Activated B cell treated with CpG ODN at 0.5 μM for 24 hours (primary cell): ENCODE results near the gene EYA3. TPM values are rescaled to one million over a fixed set of nuclear protein-coding genes. Genes with fewer than 3 reads are reported as not detected.
A peak's percentile ranks its signal among the peaks of the same experiment; 100 is the strongest.

Source experiments
- ATAC-seq: fragments of 200-7000 bp; cut with Tn5 transposase; one replicate; pipeline ENCODE4 v1.10.0; 2021; ENCODE audit warnings: low read depth, mild to moderate bottlenecking, moderate library complexity
- CTCF ChIA-PET: fragments of 350-600 bp; sonication (Branson Sonifier 250); formaldehyde crosslinking; loops from one replicate; lab custom pipeline; 2021; ENCODE audit warnings: antibody characterized with exemption; lab: Charles Lee
- POLR2A ChIA-PET: fragments of 350-600 bp; sonication (Branson Sonifier 250); formaldehyde crosslinking; loops from one replicate; lab custom pipeline; 2021; ENCODE audit warnings: antibody characterized with exemption; lab: Charles Lee
- DNase-seq: peaks from one replicate; pipeline ENCODE4 v3.0.0; 2022
- H3K27ac Mint-ChIP-seq: one replicate; pipeline ENCODE4 v1.8.0; 2020; ENCODE audit warnings: mixed read lengths
- H3K27me3 Mint-ChIP-seq: one replicate; pipeline ENCODE4 v1.8.0; 2021; ENCODE audit warnings: mixed read lengths
- H3K36me3 Mint-ChIP-seq: one replicate; pipeline ENCODE4 v1.8.0; 2021; ENCODE audit warnings: low read depth, mixed read lengths
- H3K4me1 Mint-ChIP-seq: one replicate; pipeline ENCODE4 v1.8.0; 2021; ENCODE audit warnings: mixed read lengths
- H3K4me3 Mint-ChIP-seq: one replicate; pipeline ENCODE4 v1.8.0; 2020; ENCODE audit warnings: mild to moderate bottlenecking, mixed read lengths
- H3K9me3 Mint-ChIP-seq: one replicate; pipeline ENCODE4 v1.8.0; 2020; ENCODE audit warnings: mixed read lengths
- CTCF ChIP-seq: fragments of 200-600 bp; IDR thresholded peaks from one replicate; pipeline ENCODE4 v1.8.0; 2022; ENCODE audit warnings: antibody characterized with exemption, mild to moderate bottlenecking
- intact Hi-C: fragments of 100-400 bp; cut with micrococcal nuclease; formaldehyde crosslinking; loops from one replicate; pipeline ENCODE4 v1.15.1; 2024
- total RNA-seq: library from RNA; stranded (reverse); gene quantifications from 2 replicates; pipeline ENCODE4 v1.2.3, GENCODE V29; 2022

The EYA3 gene
- total RNA-seq, 1 donor from 2014 or later: 31.0 TPM

GRCh38 chr1:27979859-27980201 lies 108.6 kb downstream of the EYA3 start:
- ATAC-seq (no peak), DNase-seq (no peak)
- no peaks in the 10 kb centered on the region for H3K27me3 Mint-ChIP-seq
- ChIA-PET CTCF (interaction anchor here (0.9 to 5.5 kb wide), 7 partner anchors 11 to 310 kb away, joined by 3 to 88 read pairs (median 5); partner anchors contain the start of genes IFI6 and XKR8), POLR2A (interaction anchor here (3.1 kb wide), 1 partner anchor 123 kb away, joined by 21 read pairs; no protein-coding TSS in a partner anchor)
- intact Hi-C loops: loop anchor here (1.0 kb wide), 4 partner anchors 40 to 311 kb away; no protein-coding TSS in a partner anchor
- TF ChIP-seq CTCF: no peak
- peaks cover 2% of the 10 kb centered on the region for H3K4me1 Mint-ChIP-seq
- H3K27ac Mint-ChIP-seq: no peak overlapping the region
- peaks cover 24% of the 10 kb centered on the region for H3K36me3 Mint-ChIP-seq
- H3K9me3 Mint-ChIP-seq: no peaks in the 10 kb centered on the region
- no peak overlapping the region for H3K4me3 Mint-ChIP-seq

- Mint-ChIP-seq H3K4me3 (no peak overlapping the region), H3K9me3 (no peaks in the 10 kb centered on the region), H3K36me3 (peaks cover 25% of the 10 kb centered on the region), H3K27me3 (no peaks in the 10 kb centered on the region), H3K27ac (no peak overlapping the region), H3K4me1 (peaks cover 2% of the 10 kb centered on the region)
- CTCF ChIA-PET: interaction anchor here (0.5 to 5.5 kb wide), 5 partner anchors 19 to 310 kb away, joined by 4 to 88 read pairs (median 7); partner anchors contain the start of gene XKR8
- POLR2A ChIA-PET: interaction anchor here (3.1 kb wide), 1 partner anchor 122 kb away, joined by 21 read pairs; no protein-coding TSS in a partner anchor
- peak; percentile 68 for ATAC-seq
- TF ChIP-seq CTCF: peak; percentile 70
- intact Hi-C loops: loop anchor here (1.0 kb wide), 4 partner anchors 39 to 310 kb away; no protein-coding TSS in a partner anchor
- no peak for DNase-seq
These were observed 109.1 kb downstream of the EYA3 start for GRCh38 chr1:27979151-27979858.

- H3K4me1 Mint-ChIP-seq: peaks cover 7% of the 10 kb centered on the region
- H3K9me3 Mint-ChIP-seq: no peaks in the 10 kb centered on the region
- intact Hi-C loops: no loop called here
- DNase-seq: no peak
- no peak for ATAC-seq
- no peak overlapping the region for H3K27ac Mint-ChIP-seq
- ChIA-PET POLR2A (interaction anchor here (0.6 kb wide), 1 partner anchor 164 kb away, joined by 5 read pairs; no protein-coding TSS in a partner anchor), CTCF (interaction anchor here (0.6 to 2.1 kb wide), 3 partner anchors 19 to 117 kb away, joined by 3 to 8 read pairs (median 4); no protein-coding TSS in a partner anchor)
- TF ChIP-seq CTCF: no peak
- H3K4me3 Mint-ChIP-seq: no peak overlapping the region
- peaks cover 49% of the 10 kb centered on the region for H3K36me3 Mint-ChIP-seq
- H3K27me3 Mint-ChIP-seq: no peaks in the 10 kb centered on the region
These were observed 114.0 kb downstream of the EYA3 start for GRCh38 chr1:27974417-27974781.

- DNase-seq (no peak), ATAC-seq (no peak)
- H3K4me1 Mint-ChIP-seq: peaks cover 6% of the 10 kb centered on the region
- peaks cover 51% of the 10 kb centered on the region for H3K36me3 Mint-ChIP-seq
- H3K27me3 Mint-ChIP-seq: no peaks in the 10 kb centered on the region
- intact Hi-C loops: no loop called here
- no peak overlapping the region for H3K4me3 Mint-ChIP-seq
- TF ChIP-seq CTCF: no peak
- no peak overlapping the region for H3K27ac Mint-ChIP-seq
- CTCF ChIA-PET: interaction anchor here (0.6 to 2.1 kb wide), 3 partner anchors 10 to 116 kb away, joined by 3 to 8 read pairs (median 4); no protein-coding TSS in a partner anchor
- POLR2A ChIA-PET: interaction anchor here (0.6 kb wide), 1 partner anchor 163 kb away, joined by 5 read pairs; no protein-coding TSS in a partner anchor
- H3K9me3 Mint-ChIP-seq: no peaks in the 10 kb centered on the region
These were observed 114.5 kb downstream of the EYA3 start for GRCh38 chr1:27973771-27974416.
